GM13977 (cell line): ENCODE measurements around the gene SULF2.

Experiments used
- DNase-seq: peaks from one replicate; pipeline ENCODE4 v3.0.0; 2012; ENCODE audit warnings: low spot score
- CTCF ChIP-seq: IDR thresholded peaks from 2 replicates; pipeline ENCODE4 v1.5.1; 2012; ENCODE audit warnings: mild to moderate bottlenecking, control low read depth; ENCODE audit not compliant: insufficient read depth; ENCODE audit errors: extremely low read depth, missing control alignments
- in situ Hi-C: fragments of 300-500 bp; cut with MboI; formaldehyde crosslinking; loops from one replicate; pipeline ENCODE4 v1.12.0; 2022; ENCODE audit warnings: low sequenced_read_pairs, low pct_unique_long_range_greater_than_20kb, mixed read lengths, inconsistent platforms; ENCODE audit not compliant: unreplicated experiment

Gene SULF2

GRCh38 chr20:47748069-47748468 is 37.2 kb downstream of the SULF2 start:
- TF ChIP-seq CTCF: no peak
- no peak for DNase-seq
- in situ Hi-C loops: no loop called here

GRCh38 chr20:47747669-47748031 is 37.6 kb downstream of the SULF2 start:
- TF ChIP-seq CTCF: no peak
- in situ Hi-C loops: no loop called here
- DNase-seq: no peak

- no peak for TF ChIP-seq CTCF
- DNase-seq: no peak
- in situ Hi-C loops: no loop called here
Observed at GRCh38 chr20:47744803-47745202, 40.5 kb downstream of the SULF2 start.

- DNase-seq: no peak
- in situ Hi-C loops: no loop called here
- TF ChIP-seq CTCF: no peak
Observed at GRCh38 chr20:47743671-47744070, 41.6 kb downstream of the SULF2 start.

- in situ Hi-C loops: no loop called here
- TF ChIP-seq CTCF: no peak
- DNase-seq: no peak
Observed at GRCh38 chr20:47741669-47742608, 43.3 kb downstream of the SULF2 start.

- in situ Hi-C loops: no loop called here
- TF ChIP-seq CTCF: no peak
- DNase-seq: no peak
Observed at GRCh38 chr20:47740862-47741184, 44.5 kb downstream of the SULF2 start.
